ENCODE measurements around the gene RNF13.
"Not testable (repeated sequence)": the region's sequence is repeated elsewhere in the genome, so short reads cannot be mapped to it uniquely, and the experiment has no call there.

RNF13 gene

DNA sequence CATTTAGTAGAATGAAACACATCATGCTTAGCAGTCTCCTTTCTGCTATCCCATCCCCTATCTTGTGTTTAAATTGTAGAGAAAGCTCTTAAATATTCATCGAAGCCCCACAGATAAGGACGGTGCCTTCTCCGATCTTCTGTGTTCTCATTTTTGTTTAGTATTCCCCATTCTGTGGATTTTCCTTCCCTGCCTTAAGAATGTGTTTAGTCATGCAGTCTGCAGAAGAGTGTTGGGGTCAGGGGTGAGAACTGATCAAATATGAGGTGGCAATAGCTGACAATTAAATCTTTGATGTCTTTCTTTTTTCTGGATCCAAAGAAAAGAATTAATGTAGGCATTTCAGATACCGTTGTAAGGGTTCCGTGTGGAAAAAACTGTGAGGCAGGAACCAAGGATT is 11.4 kb upstream of the RNF13 start:
- DNase-seq, result no peak

DNA sequence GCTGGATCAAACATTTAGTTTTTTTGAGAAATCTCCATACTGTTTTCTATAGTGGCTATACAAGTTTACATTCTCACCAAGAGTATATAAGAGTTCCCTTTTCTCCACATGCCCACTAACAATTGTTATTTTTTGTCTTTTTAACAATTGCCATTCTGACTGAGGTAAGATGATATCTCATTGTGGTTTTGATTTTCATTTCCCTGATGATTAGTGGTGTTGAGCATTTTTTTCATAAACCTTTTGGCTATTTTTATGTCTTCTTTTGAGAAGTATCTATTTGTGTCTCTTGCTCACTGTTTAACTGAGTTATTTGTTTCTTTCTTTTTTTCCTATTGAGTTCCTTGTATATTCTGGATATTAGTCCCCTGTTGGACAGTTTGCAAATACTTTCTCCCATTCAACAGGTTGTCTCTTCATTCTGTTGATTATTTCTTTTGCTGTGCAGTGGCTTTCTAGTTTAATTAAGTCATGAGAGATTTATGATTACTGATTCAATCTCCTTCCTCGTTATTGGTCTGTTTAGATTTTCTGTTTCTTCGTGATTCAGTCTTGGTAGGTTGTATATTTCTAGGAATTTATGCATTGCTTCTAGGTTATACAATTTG is 6.7 kb upstream of the RNF13 start:
- no peak for DNase-seq

DNA sequence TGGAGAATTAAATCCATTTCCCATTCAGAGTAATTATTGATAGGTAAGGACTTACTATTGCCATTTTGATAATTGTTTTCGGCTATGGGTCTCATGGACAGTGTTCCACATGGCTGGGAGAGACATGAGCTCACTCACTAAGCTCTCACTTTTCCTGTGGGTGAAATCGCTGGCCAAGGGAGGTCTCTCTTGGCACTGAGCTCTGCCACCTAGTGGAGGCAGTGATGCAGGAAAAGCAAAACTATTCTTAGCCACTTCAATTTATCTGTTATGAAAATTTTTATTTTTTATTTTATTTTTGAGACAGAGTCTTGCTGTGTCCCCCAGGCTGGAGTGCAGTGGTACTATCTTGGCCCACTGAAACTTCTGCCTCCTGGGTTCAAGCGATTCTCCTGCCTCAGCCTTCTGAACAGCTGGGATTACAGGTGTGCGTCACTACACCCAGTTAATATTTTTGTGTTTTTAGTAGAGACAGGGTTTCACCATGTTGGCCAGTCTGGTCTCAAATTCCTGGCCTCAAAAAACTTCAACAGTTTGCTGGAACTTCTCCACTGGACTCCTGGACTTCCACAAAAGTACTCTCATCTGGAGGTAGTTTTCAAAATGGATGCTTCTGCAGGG is 4.7 kb upstream of the RNF13 start:
- peak; percentile 52 for DNase-seq

DNA sequence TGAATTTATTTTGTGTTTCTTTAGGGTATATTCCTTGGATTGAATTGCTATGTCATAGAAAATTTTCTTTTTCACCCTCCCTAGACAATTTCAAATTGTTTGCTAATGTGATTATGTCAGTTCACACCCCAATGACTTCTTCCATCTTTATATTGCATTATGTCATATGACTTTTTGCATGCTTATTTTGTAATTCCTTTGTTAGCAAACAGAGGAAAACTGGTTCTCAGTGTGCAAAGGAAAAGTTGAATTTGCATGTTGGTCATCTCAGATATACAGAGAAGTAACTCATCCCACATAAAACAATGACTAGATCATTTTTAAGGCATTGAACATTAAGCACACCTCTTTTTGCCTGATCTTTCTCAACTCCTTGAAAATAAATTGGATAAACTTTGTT is 3.3 kb upstream of the RNF13 start:
- no peak for DNase-seq

DNA sequence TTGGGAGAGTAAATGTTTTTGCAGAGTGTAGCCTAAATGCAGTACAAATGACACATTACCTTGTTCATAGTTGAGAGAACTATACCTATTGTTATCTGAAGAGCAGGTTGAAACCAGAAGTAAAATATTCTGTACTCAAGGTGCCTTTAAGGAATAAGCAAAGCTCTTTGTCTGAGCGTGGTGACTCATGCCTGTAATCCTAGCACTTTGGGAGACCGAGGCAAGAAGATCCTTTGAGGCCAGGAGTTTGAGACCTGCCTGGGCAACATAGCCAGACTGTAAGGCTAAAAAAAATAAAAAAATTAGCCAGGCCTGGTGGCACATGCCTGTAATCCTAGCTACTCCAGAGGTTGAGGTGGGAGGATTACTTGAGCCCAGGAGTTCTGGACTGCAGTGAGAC is 2.2 kb upstream of the RNF13 start:
- no peak for DNase-seq

DNA sequence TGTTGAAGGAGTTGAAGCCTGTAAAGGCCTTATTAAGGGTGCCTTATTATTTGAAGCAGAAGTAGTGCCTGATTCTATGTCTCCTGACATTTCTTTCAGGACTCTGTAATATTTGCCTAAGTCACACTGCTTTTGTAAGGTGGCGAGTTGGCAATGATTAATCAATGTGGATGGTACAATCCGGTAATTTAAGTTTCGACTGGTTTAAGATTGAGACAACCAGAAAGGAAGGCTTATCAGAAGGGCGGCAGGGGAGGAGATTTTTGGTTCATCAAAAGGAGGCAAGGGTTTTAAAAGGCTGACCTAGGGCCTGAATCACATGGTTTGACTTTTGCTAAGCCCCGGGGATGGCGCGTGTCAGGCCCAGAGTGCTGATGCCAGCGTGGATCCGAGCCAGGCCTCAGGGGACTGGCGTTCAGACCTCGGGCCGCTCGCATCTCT is 830 bp upstream of the RNF13 start:
- DNase-seq, result no peak

DNA sequence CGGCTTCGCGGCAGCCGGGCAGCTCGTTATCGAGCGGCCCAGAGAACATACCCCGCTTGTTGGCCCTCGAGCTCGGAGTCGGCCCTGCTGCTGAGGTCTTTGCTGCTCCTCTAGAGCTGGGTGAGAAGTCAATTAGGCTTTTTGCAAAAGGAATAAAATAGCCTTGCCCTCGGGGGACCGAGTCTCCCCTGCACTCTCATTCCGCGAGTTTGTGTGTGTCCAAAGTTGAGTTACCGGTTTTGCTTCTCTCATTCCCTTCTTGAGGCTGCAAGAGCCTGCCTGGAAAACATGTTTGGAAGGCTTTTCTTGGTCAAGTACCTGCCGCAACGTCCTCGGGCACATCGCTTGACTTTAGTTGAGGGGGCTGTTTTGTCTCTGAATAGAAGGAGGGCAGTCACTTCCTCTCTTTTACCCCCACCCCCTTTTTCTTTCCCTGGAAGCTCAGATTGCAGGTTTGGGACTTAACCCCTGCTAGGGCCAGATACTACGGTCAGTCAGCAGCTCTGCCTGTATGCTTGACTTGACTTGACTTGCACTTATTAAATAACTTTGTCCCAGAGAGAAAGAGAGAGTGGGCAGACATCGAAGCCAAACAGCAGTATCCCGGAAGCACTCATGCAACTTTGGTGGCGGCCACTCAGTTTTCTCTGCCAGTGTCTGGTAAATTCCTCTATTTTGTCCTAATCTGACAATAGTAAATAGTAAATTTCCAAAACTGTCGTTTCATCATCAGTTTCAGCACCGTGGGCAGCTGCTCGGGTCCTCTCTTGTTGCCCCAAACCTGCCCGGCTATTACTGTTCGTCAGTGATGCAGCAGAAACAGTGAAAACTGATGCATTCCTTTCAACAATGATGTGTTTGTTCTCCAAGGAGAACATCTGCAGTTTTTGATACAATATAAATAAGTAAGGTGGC is 609 bp downstream of the RNF13 start:
- no peak for DNase-seq

DNA sequence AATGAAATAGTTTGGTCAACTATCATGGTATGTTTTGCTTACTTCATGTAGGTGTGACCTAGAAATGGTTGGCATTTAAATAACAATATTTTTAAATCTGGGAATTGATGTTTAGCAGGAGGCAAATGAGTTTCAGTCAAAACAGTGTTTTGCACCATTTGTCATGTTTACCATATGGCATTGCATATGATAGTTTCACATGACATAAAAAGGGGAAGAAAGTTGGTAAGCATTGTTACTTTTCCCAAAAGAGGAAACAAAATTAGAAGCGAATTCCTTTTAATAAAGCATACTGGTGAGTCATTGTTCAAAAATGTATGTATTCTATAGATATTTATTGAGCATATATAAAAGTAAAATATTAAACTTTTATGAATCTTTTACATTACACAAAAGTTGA is 2.3 kb downstream of the RNF13 start:
- no peak for DNase-seq

DNA sequence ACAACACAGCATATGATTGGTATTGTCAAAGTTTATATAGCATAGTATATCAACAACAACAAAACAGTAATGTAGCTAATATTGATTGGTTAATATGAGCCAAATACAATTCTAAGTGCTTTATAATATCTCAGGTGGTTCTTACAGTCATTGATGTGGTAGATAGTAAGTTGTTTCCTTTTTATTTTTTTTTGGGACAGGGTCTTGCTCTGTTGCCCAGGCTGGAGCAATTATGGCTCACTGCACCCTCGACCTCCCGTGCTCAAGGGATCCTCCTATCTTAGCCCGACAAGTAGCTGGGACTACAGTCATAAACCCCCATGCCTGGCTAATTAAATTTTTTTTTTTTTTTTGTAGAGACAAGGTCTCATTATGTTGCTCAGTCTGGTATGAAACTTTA is 2.7 kb downstream of the RNF13 start:
- no peak for DNase-seq

DNA sequence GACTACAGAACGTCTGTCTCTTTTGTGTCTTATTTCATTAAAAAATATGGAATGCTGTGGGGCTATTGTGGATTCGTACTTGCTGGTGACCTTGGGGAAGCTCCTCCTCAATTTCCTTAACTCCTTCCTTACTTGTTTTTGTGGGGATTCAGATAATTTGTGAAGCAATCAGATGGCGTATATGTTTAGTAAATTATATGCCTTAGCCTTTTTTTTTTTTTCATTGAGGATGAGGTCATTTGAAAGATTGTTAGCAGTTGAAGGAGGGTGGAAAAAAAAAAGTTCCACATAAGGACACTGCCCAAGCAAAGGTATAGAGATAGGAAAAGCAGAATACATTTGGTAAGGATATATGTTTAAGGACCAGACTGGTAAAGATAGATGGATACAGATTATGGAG is 3.3 kb downstream of the RNF13 start:
- DNase-seq, result no peak

DNA sequence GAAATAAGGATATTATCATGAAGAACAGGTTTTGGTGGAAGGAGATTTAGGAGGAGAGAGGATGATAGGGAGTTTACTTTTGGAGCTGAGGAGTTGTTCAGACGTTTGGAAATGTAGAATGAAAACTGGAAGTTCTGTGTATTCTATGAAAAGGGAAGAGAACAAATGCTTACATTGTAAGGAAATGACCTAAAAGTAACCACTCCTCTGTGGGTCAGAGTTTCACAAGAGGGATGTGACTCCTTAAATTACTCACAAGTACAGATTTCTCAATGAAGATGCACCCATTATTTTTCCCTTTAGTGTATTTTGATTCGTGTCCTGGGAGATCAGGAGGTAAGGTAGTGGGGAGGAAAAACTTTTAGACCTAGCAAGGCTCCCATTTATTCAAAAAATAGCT is 4.0 kb downstream of the RNF13 start:
- DNase-seq, result no peak

DNA sequence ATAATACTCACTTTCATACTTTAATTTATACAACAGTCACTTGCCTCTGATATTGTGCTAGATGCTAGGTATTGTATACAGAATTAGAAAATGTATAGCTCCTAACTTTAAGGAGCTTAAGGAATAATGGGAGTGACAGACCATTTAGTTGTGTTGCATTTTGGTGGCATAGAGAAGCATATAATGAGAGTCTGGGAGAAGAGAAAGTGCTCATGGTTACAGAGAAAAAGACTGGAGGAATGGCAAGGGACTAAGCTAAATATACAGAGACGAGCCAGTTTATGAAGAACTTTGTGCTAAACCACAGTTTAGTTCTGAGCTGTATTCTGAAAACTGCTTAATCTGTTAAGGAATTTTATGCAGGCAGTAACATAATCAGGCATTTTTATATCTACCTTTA is 6.4 kb downstream of the RNF13 start:
- no peak for DNase-seq

DNA sequence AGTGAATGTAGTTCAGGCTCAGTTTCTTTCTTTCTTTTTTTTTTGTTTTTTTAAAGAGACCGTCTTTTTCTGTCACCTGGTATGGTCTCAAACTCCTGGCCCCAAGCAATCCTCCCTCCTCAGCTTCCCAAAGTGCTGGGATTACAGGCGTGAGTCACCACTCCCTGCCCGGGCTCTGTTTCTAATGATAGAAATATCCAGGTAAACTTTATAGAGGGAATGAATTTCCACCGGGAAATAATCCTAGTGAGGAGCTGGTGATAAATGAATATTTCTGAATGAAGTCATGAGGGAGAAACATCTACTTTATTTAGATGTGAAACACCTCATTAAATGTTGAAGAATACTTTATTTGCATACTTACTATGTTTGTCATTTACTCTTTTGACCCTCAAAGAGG is 7.2 kb downstream of the RNF13 start:
- no peak for DNase-seq

DNA sequence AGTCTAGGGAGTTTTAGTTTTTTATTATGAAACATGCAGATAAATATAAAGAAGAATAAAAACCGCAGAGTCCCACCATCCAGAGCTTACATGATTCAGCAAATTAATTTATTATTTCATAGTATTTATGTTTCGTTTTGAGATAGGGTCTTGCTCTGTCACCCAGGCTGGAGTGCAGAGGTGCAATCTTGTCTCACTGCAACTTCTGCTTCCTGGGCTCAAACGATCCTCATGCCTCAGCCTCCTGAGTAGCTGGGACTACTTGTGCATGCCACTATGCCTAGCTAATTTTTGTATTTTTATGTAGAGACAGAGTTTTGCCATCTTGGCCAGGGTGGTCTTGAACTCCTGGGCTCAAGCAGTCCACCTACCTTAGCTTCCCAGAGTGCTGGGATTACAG is 13.6 kb downstream of the RNF13 start:
- DNase-seq, result no peak

DNA sequence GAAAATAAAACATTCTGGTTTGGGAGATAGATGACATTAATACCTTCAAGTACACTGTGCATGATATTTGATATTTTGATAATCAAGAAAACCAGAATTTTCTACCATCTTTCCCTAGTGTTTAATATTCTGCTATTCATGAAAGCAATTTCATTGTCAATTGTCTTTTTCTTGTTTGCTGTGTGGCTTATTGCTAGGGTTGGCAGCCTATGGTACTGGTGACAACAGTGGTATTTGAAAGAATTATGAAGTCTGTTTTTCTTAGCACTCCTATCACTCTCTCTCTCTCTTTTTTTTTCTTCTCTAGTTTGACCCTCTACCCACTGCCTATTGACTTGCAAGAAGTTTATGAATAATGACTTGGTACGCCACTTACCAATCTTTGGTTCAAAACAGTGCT is 15.4 kb downstream of the RNF13 start:
- DNase-seq, result no peak

DNA sequence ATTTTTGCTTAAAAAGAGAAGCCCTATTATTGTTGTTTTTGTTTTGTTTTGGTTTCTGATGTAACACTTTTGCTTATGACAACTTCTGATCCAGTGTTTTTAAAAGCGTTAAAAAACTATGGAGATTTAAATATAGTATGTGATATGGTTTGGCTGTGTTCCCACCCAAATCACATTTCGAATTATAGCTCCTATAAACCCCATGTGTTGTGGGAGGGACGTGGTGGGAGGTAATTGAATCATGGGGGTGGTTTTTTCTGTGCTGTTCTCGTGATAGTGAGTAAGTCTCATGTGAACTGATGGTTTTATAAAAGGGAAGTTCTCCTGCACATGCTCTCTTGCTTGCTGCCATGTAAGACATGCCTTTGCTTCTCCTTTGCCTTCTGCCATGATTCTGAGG is 16.6 kb downstream of the RNF13 start:
- DNase-seq, result not testable (repeated sequence)

DNA sequence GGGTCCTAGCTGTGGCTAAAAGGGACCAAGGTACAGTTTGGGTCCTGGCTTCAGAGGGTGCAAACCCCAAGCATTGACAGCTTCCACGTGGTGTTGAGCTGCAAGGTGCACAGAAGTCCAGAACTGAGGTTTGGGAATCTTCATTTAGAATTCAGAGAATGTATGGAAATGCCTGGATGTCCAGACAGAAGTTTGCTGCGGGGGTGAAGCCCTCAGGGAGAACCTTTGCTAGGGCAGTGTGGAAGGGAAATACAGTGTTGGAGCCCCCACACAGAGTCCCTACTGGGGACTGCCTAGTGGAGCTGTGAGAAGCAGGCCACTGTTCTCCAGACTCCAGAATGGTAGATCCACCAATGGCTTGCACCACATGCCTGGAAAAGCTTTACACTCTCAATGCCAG is 17.9 kb downstream of the RNF13 start:
- DNase-seq, result no peak

DNA sequence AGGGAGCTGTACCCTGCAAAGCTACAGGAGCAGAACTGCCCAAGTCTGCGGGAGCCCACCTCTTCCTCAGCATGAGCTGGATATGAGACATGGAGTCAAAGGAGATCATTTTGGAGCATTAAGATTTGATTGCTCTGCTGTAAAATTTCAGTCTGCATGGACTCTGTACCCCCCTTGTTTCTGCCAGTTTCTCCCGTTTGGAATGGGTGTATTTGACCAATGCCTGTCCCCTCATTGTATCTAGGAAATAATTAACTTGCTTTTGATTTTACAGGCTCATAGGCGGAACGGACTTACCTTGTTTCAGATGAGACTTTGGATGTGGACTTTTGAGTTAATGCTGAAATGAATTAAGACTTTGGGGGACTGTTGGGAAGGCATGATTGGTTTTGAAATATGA is 18.3 kb downstream of the RNF13 start:
- DNase-seq, result no peak

DNA sequence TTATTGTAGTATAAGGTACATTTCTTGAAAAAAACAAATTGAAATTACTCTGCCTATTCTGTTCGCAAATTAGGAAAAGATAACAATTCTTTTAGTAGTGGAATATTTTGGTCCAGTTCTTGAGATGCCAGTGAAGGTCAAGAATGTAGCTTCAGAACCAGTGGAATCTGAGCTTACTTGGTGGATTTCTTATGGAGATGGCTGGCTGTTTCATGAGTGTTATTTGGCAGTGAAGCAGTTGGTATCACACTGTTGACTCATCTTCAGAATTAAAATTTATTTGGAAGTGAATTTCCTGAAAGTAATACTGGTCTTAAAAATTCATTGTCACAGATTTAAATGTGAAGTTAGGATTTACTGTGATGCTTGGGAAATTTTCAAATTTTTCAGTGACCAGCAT is 19.1 kb downstream of the RNF13 start:
- DNase-seq, result no peak

DNA sequence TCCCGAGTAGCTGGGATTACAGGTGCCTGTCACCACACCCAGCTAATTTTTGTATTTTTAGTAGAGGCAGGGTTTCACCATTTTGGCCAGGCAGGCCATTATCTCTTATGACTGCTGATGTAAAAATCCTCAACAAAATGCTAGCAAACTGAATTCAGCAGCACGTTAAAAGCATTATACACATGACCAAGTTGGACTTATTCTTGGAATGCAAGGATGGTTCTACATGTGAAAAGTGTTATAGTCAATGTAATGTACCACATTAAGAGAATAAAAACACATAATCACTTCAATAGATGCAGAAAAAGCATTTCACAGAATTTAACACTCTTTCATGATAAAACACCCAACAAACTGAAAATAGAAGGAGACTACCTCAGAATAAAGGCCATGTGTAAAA is 20.2 kb downstream of the RNF13 start:
- no peak for DNase-seq

DNA sequence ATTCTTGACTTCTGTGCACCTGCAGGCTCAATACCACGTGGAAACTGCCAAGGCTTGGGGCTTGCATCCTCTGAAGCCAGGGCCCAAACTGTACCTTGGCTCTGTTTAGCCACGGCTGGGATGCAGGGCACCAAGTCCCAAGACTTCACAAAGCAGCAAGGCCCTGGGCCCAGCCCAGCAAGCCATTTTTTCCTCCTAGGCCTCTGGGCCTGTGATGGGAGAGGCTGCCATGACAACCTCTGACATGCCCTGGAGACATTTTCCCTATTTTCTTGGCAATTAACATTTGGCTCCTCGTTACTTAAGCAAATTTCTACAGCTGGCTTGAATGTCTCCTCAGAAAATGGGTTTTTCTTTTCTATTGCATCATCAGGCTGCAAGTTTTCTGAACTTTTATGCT is 25.5 kb downstream of the RNF13 start:
- DNase-seq, result not testable (repeated sequence)

DNA sequence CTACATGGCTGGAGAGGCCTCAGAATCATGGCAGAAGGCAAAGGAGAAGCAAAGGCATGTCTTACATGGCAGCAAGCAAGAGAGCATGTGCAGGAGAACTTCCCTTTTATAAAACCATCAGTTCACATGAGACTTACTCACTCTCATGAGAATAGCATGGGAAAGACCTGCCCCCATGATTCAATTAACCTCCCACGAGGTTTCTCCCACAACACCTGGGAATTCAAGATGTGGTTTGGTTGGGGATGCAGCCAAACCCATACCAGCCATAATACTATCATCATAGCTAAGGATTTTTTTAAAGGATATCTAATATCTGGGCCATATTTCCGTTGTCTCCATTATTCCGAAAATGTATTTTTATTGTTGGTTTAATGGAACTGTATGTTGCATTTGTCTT is 26.5 kb downstream of the RNF13 start:
- DNase-seq, result not testable (repeated sequence)

DNA sequence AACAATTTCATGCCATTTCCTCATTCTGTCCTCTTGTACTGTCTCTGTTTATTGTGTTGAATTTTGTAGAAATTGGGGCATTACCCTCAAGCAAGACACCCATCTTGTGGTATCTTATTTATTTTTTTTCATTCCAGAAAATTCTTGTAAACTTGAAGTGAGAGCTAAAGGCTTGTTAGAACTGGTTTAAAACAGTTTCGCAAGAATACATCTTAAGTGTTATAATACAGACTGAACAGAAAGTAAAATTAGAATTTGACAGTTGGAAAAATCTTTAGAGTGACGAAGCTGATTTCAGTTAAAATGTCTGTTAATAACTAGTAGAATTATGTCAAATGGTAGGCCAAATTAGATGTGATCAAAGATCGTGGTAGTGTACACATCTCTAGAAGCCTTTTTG is 26.9 kb downstream of the RNF13 start:
- DNase-seq, result no peak

DNA sequence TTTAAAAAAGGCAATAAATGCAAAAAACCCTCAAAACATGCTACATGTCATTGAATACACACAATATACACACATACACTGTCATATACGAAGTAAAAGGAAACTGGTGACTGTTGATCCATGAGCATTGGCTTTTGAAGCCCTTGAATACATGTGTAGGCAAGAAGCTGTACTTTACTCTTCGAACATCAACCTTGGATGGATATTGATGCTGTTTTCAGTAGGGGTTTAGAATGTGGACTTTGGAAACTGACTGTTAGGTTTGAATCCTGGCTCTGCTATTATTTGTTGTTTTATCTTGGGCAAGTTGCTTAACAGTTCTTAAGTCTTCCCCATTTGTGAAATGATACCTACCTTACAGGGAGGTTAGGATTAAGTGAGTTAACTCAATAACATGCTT is 30.5 kb downstream of the RNF13 start:
- no peak for DNase-seq

Data from activated CD8-positive, alpha-beta memory T cell treated with anti-CD3 and anti-CD28 coated beads, Interleukin-2, amount 50 U/mL, for 4 hours (primary cell).